Erythroblast (primary cell): Measurements from ENCODE around the gene NDUFB2.
"Not testable (repeated sequence)": the region's sequence is repeated elsewhere in the genome, so short reads cannot be mapped to it uniquely, and the experiment has no call there.

Experiments used
- DNase-seq, 2 experiments: peaks; one replicate each; lab custom pipeline; 2025; lab: John Stamatoyannopoulos, UW
- GATA1 ChIP-seq: IDR thresholded peaks from 2 replicates; pipeline ENCODE4 v1.6.1; 2011; ENCODE audit warnings: low read depth, mild to moderate bottlenecking, control low read depth, low read length, moderate library complexity
- POLR2A ChIP-seq: IDR thresholded peaks from 2 replicates; pipeline ENCODE4 v1.6.1; 2011; ENCODE audit warnings: mild to moderate bottlenecking, low read length

The NDUFB2 gene

DNA sequence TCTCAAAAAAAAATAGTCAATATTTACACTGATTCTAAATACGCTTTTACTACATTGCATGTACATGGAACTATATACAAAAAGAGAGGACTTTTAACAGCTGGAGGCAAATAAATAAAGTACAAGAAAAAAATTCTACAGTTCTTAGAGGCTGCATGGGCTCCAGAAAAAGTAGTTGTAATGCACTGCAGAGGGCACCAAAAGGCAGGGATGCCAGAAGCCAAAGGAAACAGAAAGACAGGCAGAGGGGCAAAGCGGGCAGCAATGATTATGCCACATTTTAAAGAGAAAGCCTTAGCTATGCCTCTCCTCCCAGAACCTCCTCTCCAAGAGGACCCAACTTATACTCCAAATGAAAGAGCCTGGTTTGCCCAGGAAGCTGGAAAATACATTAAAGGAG is 35.4 kb upstream of the NDUFB2 start:
- DNase-seq: no peak

DNA sequence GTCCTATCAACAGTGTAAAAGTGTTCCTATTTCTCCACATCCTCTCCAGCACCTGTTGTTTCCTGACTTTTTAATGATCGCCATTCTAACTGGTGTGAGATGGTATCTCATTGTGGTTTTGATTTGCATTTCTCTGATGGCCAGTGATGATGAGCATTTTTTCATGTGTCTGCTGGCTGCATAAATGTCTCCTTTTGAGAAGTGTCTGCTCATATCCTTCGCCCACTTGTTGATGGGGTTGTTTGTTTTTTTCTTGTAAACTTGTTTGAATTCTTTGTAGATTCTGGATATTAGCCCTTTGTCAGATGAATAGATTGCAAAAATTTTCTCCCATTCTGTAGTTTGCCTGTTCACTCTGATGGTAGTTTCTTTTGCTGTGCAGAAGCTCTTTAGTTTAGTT is 33.6 kb upstream of the NDUFB2 start:
- not testable (repeated sequence) for DNase-seq

More for the DNA sequence above, 35.4 kb upstream of the NDUFB2 start:
- TF ChIP-seq GATA1 (no peak), POLR2A (no peak)

DNA sequence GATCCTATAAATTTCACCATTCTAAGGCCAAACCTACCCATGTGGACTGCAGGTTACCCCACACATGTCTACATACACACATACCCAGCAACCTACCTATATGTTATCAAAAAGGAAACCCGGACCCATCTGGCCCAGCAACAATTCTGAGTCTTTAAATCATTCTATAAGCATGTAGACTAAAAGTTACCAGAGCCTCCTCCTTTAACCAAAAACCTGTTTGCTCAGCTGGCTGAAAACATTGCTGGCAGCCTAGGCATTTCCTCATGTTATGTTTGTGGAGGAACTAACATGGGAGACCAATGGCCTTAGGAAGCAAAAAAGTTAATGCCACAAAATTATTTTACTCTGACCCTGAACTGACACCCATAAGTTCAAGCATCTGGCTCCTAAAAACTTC is 29.0 kb upstream of the NDUFB2 start:
- TF ChIP-seq POLR2A (no peak), GATA1 (no peak)
- DNase-seq: no peak

DNA sequence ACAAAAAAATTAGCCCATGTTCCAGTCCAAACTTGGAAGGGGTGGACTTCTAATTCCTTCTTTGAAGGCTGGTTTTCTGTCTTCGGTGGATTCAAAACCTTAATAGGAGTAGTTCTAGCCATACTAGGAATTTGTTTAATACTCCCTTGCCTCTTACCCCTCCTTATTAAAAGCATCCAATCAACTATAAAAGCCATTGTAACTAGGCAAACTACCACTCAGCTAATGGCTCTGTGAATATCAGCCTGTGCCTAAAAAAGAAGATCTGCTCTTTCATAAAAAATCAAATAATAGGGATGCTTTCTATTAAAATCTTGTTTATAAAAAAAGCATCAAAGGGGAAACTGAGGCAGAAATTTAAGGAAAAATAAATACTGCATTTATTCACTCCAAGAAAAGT is 27.9 kb upstream of the NDUFB2 start:
- no peak for DNase-seq
- no peak for TF ChIP-seq GATA1
- TF ChIP-seq POLR2A: no peak

DNA sequence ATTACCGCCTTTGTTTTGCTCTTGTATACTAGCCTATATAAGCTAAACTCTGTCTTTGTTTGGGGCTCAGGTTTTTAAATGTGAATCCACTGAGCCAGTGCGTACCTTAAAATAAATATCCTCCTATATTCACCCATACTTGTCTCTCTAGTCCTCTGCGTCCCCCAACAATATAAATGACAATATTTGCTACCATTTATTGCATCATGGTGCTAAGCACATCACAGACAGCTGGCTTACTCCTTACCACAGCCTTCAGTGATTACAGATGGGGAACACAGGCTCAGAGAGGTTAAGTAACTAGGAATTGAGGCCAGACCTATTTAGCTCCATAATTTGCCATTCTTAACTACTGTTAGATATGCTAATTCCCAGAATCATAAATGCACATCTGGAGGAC is 27.2 kb upstream of the NDUFB2 start:
- no peak for DNase-seq
- no peak for TF ChIP-seq GATA1
- TF ChIP-seq POLR2A: no peak

DNA sequence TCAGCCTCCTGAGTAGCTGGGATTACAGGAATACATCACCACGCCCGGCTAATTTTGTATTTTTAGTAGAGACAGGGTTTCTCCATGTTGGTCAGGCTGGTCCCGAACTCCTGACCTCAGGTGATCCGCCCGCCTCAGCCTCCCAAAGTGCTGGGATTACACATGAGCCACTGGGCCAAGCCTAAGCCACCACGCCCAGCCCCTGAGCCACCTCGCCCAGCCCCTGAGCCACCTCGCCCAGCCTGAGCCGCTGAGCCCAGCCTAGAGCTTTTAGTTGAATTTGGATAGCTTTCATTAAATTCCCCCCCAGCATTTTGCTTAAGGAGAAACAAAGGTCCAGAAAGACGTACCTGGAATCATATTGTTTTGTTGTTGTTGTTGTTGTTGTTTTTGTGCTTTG is 26.6 kb upstream of the NDUFB2 start:
- DNase-seq: not testable (repeated sequence)

DNA sequence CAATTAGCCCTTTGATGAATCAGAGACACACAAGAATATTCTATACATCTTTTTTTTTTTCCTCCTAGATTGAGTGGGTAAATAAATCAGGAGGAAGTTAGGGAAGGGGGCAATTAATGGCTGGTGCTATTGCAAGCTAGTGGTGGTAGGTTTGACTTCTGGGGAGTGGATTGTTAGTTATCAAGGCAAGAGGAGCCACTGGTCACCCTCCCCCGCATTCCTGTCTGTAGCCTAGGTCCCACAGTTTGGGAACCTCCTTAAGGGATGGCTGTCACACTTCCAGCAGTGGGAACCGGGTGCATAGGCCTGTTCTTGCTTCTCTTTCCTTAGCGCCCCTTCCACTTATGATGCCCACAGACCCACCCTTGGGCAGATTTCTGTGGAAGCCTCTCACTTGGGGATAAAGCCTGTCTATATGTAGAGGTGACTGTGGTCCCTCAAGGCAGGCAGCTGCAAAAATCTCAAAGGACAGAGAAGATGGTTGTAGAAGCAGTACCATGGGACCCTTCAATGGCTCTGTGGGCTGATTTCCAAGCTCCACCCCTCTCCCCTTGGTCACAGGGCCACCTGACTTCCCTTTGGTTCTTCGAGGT is 26.1 kb upstream of the NDUFB2 start:
- no peak for DNase-seq
- TF ChIP-seq POLR2A (no peak), GATA1 (no peak)

DNA sequence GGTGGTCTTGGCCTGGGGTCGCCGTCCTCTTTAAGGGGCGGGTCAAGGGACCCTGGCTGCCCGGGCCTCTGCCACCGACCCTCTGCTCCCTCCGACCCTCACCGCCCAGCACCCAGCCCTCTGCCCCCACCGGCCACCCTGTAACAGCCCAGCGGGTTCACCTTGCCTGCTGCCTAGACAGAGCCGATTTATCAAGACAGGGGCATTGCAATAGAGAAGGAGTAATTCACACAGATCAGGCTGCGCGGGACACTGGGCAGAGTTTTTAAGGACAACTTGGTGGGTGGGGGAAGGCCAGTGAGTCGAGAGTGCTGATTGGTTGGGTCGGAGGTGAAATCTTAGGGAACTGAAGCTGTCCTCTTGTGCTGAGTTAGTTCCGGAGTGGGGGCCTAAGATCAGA is 24.5 kb upstream of the NDUFB2 start:
- TF ChIP-seq POLR2A (no peak), GATA1 (no peak)

DNA sequence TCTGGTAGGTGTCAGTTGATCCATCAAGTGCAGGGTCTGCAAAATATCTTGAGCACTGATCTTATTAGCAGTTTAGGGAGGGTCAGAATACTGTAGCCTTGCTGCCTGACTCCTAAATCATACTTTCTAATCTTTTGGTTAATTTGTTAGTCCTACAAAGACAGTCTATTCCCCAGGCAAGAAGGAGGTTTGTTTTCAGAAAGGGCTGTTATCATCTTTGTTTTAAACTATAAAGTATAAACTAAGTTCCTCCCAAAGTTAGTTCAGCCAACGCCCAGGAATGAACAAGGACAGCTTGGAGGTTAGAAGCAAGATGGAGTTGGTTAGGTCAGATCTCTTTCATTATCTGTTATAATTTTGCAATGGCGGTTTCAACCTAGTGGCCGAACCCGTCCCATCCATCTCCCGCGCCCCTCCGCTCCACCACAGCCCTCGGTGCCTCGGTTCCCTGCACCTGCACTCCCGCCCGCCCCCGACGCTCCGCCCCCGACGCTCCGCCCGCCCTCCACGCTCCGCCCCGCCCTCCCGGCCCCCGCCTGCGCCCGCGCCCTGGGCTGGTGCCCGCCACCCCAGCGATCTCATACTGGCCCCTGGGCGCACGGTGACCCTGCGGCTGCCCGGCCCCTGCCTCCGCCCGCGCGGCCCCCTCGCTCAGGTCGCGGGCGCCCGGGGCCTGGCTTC is 24.0 kb upstream of the NDUFB2 start, which contains the start of gene ADCK2:
Gene ADCK2, plus strand, starts transcription at position 564 of the 681 bp plus-strand sequence. CDS start 386 bp downstream, outside the sequence.
- TF ChIP-seq GATA1: no peak
- no peak for TF ChIP-seq POLR2A
- DNase-seq: peak; percentile 72 to 79

More for the DNA sequence above, 24.5 kb upstream of the NDUFB2 start:
- no peak for DNase-seq

DNA sequence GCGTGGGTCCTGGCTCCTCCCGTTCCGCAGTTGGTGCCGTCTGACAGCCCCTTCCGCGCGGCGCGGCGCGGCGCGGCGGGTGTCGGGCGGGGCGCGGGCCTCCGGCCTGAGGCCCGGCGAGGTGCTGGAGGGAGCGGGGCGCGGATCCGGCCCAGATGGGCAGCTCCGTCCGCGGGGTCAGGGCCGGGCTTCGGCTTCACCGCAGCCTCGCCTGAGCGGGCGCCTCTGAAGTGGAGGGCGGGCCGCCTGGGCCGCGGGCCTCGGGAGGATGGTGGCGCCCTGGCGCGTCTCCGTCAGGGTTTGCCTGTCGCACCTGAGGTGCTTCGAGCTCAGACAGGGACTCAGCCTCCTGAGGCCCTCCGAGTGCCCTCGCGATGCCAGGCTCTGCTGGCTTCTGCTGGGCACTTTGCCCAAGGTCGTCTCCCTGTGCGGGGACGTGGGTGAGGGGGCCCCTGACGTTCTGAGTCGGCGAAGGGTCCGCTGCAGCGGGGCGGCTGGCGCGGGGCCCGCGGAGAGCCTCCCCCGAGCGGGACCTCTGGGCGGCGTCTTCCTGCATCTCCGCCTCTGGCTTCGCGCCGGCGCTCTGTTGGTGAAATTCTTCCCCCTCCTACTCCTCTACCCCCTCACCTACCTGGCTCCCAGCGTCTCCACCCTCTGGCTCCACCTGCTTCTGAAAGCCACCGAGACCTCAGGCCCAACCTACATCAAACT is 23.3 kb upstream of the NDUFB2 start:
- peak; percentile 63 to 72 for DNase-seq

DNA sequence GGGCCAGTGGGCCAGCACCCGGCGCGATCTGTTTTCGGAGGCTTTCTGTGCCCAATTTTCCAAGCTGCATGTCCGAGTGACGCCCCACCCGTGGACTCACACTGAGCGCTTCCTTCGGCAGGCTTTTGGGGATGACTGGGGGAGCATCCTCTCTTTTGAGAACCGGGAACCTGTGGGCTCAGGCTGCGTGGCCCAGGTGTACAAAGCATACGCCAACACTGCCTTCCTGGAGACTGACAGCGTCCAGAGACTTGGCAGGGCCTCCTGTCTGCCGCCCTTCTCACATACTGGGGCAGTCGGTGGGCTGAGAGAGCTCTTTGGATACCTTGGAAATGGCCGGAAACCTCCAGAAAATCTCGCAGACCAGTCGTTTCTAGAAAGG is 22.7 kb upstream of the NDUFB2 start:
- TF ChIP-seq GATA1 (no peak), POLR2A (no peak)
- DNase-seq: no peak

More for the DNA sequence above, 23.3 kb upstream of the NDUFB2 start:
- TF ChIP-seq GATA1: no peak
- peak; percentile 50 for TF ChIP-seq POLR2A

DNA sequence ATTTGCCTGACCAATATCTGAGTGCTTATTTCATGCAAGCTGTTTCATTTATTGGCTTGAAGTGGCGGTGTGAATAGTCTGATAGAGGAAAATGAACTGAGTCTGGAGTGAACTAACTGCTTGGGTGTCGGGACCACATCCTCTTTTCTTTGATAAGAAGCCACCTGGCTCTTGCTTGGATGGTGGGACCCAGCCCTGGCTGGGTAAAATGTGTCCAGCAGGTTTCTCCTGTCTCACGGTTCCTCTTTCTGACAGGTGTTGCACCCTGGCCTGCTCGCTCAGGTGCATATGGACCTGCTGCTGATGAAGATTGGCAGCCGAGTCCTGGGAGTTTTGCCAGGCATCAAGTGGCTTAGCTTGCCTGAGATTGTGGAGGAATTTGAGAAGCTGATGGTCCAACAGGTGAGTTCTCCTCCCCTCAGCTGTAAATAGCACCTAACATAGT is 22.1 kb upstream of the NDUFB2 start:
- no peak for DNase-seq
- TF ChIP-seq GATA1 (no peak), POLR2A (no peak)

DNA sequence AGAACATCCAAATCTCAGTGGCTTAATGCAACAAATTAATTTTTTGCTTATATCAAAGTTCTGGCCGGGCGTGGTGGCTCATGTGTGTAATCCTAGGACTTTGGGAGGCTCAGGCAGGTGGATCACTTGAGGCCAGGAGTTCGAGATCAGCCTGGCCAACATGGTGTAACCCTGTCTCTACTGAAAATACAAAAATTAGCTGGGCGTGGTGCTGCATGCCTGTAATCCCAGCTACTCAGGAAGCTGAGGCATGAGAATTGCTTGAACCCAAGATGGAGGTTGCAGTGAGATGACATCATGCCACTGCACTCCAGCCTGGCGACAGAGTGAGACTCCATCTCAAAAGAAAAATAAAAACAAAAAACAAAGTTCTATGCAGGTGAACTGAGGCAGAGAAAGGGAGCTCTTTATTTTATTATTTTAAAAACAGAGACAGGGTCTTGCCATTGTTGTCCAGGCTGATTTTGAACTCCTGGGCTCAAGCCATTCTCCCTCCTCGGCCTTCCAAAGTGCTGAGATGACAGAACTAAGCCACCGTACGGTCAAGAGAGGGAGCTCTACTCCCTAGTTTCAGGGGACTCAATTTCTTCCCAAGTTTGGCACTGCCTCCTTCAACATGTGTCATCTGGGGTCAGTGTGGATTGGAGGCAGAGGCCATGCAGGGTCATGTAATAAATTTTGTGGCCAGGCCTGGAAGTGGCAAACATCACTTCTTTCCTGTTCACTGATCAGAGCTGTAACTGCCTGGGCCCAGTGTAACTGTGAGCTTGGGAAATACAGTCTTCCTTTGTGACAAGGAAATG is 21.4 kb upstream of the NDUFB2 start:
- peak; percentile 65 to 73 for DNase-seq
- no peak for TF ChIP-seq POLR2A
- no peak for TF ChIP-seq GATA1
